Upper lobe of left lung (tissue), 6 donors: ENCODE measurements around the gene EMC6. TPM values are rescaled to one million over a fixed set of nuclear protein-coding genes. Genes with fewer than 3 reads are reported as not detected.

Source experiments
- ATAC-seq, 2 donors: fragments of 200-7000 bp; cut with Tn5 transposase; one replicate each; pipeline ENCODE4 v1.9.1; 2022; ENCODE audit warnings: mild to moderate bottlenecking in 2 of 2, moderate library complexity in 2 of 2; ENCODE audit not compliant: low FRiP score in 2 of 2
- DNase-seq, 2 donors: peaks; one replicate each; pipeline ENCODE4 v3.0.0-alpha.2; 2019 to 2020
- H3K27ac ChIP-seq, 4 donors: fragments of 200-600 bp; sonication (generic); one replicate each; pipeline ENCODE4 v1.5.1; 2016 to 2019
- H3K27me3 ChIP-seq, 4 donors: fragments of 200-600 bp; sonication (generic); one replicate each; pipeline ENCODE4 v1.5.1; 2017 to 2019
- H3K36me3 ChIP-seq, 4 donors: fragments of 200-600 bp; sonication (generic); one replicate each; pipeline ENCODE4 v1.5.1; 2016 to 2019
- H3K4me1 ChIP-seq, 4 donors: fragments of 200-600 bp; sonication (generic); one replicate each; pipeline ENCODE4 v1.5.1; 2018 to 2019
- H3K4me3 ChIP-seq, 4 donors: fragments of 200-600 bp; sonication (generic); one replicate each; pipeline ENCODE4 v1.5.1; 2017 to 2019; ENCODE audit warnings: mild to moderate bottlenecking in 2 of 4, moderate library complexity in 1 of 4
- H3K9me3 ChIP-seq, 4 donors: fragments of 200-600 bp; sonication (generic); one replicate each; pipeline ENCODE4 v1.5.1; 2018 to 2019
- EP300 ChIP-seq, 4 donors: sonication (generic); formaldehyde crosslinking; IDR thresholded peaks; one replicate each; pipeline ENCODE4 v1.5.1; 2017; ENCODE audit warnings: antibody characterized with exemption in 4 of 4, control low read depth in 2 of 4
- POLR2A ChIP-seq, 4 donors: fragments of 450-650 bp; IDR thresholded peaks; one replicate each; pipeline ENCODE4 v1.5.1; 2016 to 2017; ENCODE audit warnings: antibody characterized with exemption in 4 of 4, mild to moderate bottlenecking in 2 of 4
- POLR2AphosphoS5 ChIP-seq, 2 donors: sonication (generic); formaldehyde crosslinking; IDR thresholded peaks; one replicate each; pipeline ENCODE4 v1.5.1; 2017; ENCODE audit warnings: antibody characterized with exemption in 2 of 2
- WGBS, 2 donors: methylation state at CpG; one replicate each; pipeline ENCODE4 v1.1.5; 2017 to 2018; 5-methylcytosine and 5-hydroxymethylcytosine counted together
- total RNA-seq, 6 donors: library from RNA; depleted of rRNA in 4 of 6; stranded (reverse); fragments of >200 nt in 4 of 6; gene quantifications; one replicate each; pipeline versions ENCODE4 v1.1.0 to v1.2.1, GENCODE V29; 2016 to 2021
- TF ChIP-seq, protein P1 (sequence below), 6 experiments: fragments of 450-650 bp in 4 of 6; fragments of 200-600 bp in 2 of 6; sonication (generic) in 2 of 6; IDR thresholded peaks; one replicate each; pipeline ENCODE4 v1.5.1; 2016 to 2019; ENCODE audit warnings: antibody characterized with exemption in 6 of 6
- donor health status: DM: no; HTN: no; CAD: no; lungs with moderate emphysema.
- donor health status: DM: no; HTN: yes; CAD: no; lungs with severe emphysema.

Gene EMC6
- total RNA-seq, 6 donors from 2014 or later = 9.8 to 38.7 (median 36.5) TPM; not detected in 1

DNA sequence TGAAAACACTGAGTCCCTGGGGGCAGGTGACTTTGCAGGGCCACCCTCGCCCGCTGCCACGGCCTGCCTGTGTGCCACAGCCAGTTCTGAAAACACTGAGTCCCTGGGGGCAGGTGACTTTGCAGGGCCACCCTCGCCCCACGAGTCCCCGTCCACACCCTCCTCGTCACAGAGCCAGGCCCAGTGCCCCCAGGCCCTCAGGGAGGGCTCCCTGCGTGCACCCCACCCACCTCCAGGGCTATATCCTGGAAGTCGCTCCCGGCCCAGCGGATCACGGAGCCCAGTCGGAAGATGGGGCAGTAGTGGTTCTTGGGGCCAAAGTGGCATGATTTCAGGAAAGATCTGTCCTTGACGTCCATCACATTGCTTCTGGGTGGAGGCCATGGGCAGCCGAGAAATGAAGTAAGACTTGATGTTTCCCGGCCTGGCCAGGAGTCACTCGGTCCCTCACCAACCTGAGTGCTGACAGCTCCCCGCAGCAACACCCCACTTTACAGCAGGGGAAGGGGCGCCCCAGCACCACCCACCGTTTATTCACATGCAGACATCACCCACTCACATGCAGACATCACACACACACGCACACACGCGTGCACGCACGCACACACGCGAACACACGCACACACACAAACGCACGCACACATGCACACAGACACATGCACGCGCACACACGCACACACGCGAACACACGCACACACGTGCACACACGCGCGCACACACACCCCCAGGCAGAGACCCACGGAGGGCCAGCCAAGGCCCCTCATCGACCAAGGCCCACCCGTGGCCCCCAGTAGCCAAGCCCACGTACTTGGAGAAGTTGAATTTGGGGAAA, 20.9 kb downstream of the EMC6 start:
- Histone ChIP-seq H3K27ac (no peak overlapping the region), H3K4me3 (no peak overlapping the region), H3K4me1 (no peaks in the 10 kb centered on the region), H3K9me3 (no peaks in the 10 kb centered on the region), H3K36me3 (no peaks in the 10 kb centered on the region), H3K27me3 (peaks cover 0 to 8% (median 2%) of the 10 kb centered on the region in 4 donors)
- DNase-seq (peak in 1 of 2 donors; percentile 80), ATAC-seq (peak in 1 of 2 donors; percentile 29)
- no peak for TF ChIP-seq EP300 (IDR thresholded peaks at IDR 0.05)
- TF ChIP-seq, protein P1, sequence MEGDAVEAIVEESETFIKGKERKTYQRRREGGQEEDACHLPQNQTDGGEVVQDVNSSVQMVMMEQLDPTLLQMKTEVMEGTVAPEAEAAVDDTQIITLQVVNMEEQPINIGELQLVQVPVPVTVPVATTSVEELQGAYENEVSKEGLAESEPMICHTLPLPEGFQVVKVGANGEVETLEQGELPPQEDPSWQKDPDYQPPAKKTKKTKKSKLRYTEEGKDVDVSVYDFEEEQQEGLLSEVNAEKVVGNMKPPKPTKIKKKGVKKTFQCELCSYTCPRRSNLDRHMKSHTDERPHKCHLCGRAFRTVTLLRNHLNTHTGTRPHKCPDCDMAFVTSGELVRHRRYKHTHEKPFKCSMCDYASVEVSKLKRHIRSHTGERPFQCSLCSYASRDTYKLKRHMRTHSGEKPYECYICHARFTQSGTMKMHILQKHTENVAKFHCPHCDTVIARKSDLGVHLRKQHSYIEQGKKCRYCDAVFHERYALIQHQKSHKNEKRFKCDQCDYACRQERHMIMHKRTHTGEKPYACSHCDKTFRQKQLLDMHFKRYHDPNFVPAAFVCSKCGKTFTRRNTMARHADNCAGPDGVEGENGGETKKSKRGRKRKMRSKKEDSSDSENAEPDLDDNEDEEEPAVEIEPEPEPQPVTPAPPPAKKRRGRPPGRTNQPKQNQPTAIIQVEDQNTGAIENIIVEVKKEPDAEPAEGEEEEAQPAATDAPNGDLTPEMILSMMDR (IDR thresholded peaks at IDR 0.05) = no peak
- TF ChIP-seq POLR2A (IDR thresholded peaks at IDR 0.05) = no peak
- TF ChIP-seq POLR2AphosphoS5 (IDR thresholded peaks at IDR 0.05) = no peak
- 87 to 89% methylated on average over 30 to 42 of the region's 44 CpGs for WGBS, 2 donors

DNA sequence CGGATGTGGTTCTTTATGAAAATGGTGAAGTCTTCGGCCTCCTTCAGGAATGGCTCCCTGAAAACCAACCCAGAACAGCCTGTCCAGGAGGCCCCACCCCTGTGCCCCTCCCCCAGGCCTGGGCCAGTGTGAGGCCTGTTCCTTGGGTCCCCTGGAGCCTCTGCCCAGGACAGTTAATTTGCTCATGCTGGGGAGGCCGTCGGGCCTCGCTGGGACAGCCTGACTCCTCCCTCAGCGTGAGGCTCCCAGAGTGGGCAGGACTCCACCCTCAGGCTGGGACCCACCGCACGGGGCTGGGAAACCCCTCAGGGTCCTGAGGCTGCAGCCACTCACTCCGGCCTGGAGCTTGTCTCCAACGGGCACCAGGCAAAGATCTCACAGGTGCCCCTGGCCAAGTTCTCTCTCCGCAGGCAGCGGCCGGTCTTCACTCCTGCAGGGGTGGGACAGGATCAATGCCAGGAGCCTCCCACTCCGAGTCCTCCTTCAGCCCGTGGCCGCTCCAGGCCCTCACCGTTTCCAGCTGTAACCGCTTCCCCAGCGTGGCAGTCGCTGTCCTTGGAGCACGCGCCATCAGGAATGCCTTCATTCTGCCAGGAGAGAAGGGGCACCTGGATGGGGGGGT, 21.6 kb downstream of the EMC6 start:
- no peaks in the 10 kb centered on the region for H3K36me3 ChIP-seq
- peaks cover 3 to 4% (median 3%) of the 10 kb centered on the region in 4 donors for H3K4me1 ChIP-seq
- ATAC-seq (peak in 1 of 2 donors; percentile 24), DNase-seq (no peak)
- no peak for TF ChIP-seq POLR2A (IDR thresholded peaks at IDR 0.05)
- TF ChIP-seq, protein P1 (IDR thresholded peaks at IDR 0.05) = no peak
- TF ChIP-seq EP300 (IDR thresholded peaks at IDR 0.05) = no peak
- H3K27me3 ChIP-seq = peaks cover 0 to 12% (median 2%) of the 10 kb centered on the region in 4 donors
- H3K9me3 ChIP-seq = no peaks in the 10 kb centered on the region
- no peak overlapping the region for H3K27ac ChIP-seq
- H3K4me3 ChIP-seq = no peak overlapping the region
- 81 to 92% methylated on average over 7 to 22 of the region's 22 CpGs for WGBS, 2 donors

DNA sequence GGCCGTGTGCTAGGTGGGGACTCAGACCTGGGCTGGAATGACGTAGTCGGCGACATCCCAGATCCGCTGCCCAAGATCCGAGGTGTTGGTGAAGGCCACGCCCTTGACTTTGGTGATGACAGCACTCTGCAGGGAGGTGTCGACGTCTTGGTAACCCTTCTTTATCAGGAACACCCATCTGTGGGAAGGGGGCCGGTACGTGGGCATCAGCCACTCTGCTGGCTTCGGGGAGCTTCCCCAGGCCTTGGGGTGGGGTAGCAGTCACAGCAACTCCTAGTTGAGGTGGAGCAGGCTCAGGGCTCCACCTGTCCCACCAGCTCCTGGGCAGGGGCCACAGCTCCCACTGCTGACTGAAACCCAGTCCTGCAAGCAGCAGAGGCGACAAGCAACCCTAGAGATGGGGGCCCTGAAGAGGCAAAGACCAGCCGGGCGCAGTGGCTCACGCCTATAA, 23.0 kb downstream of the EMC6 start:
- Histone ChIP-seq H3K27me3 (peaks cover 0 to 24% (median 7%) of the 10 kb centered on the region in 4 donors), H3K4me1 (peaks cover 15 to 19% (median 17%) of the 10 kb centered on the region in 4 donors), H3K4me3 (no peak overlapping the region), H3K9me3 (no peaks in the 10 kb centered on the region), H3K27ac (no peak overlapping the region), H3K36me3 (no peaks in the 10 kb centered on the region)
- WGBS, 2 donors = 76 to 80% methylated on average over 5 to 16 of the region's 16 CpGs
- TF ChIP-seq POLR2AphosphoS5 (IDR thresholded peaks at IDR 0.05) (no peak), POLR2A (IDR thresholded peaks at IDR 0.05) (no peak), EP300 (IDR thresholded peaks at IDR 0.05) (no peak)
- TF ChIP-seq, protein P1 (IDR thresholded peaks at IDR 0.05) = no peak
- ATAC-seq = no peak
- peak in 1 of 2 donors; percentile 38 for DNase-seq

DNA sequence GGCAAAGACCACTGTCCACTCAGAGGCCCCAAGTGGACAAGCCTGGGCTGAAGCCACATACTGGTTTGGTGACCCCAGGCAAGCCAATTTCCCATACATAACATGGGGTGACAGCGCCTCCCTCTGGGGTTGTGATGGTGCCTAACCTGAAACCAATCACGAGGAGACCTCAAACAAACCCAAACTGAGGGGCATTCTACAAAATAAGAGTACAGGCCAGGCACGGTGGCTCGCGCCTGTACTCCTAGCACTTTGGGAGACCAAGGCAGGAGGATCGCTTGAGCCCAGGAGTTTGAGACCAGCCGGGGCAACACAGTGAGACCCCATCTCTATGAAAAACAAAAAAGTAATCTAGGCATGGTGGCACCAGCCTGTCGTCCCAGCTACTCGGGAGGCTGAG, 23.7 kb downstream of the EMC6 start:
- 81 to 93% methylated on average over 9 of the region's 9 CpGs for whole genome bisulfite sequencing, 2 donors
- Histone ChIP-seq H3K4me1 (peaks cover 15 to 22% (median 18%) of the 10 kb centered on the region in 4 donors), H3K27me3 (peaks cover 0 to 24% (median 7%) of the 10 kb centered on the region in 4 donors), H3K4me3 (no peak overlapping the region), H3K36me3 (no peaks in the 10 kb centered on the region), H3K9me3 (no peaks in the 10 kb centered on the region), H3K27ac (no peak overlapping the region)
- ATAC-seq (no peak), DNase-seq (no peak)
- TF ChIP-seq POLR2AphosphoS5 (IDR thresholded peaks at IDR 0.05) (no peak), POLR2A (IDR thresholded peaks at IDR 0.05) (no peak)

DNA sequence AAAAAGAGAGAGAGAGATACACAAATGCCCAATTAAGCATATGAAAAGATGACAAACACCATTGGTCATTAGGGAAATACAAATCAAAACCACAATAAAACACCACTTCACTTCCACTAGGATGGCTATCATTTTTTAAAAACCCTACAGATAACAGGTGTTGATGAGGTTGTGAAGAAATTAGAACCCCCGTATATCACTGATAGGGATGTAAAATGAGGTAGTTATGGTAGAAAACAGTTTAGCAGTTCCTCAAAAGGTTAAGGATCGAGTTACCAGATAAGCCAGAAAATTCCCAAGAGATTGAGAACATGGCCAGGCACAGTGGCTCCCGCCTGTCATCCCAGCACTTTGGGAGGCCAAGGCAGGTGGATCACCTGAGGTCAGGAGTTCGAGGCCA, 24.5 kb downstream of the EMC6 start:
- no peak for ATAC-seq
- 47 to 60% methylated on average over 4 of the region's 4 CpGs for WGBS, 2 donors
- no peaks in the 10 kb centered on the region for H3K36me3 ChIP-seq

More for the DNA sequence above, 24.5 kb downstream of the EMC6 start:
- TF ChIP-seq EP300 (IDR thresholded peaks at IDR 0.05) (no peak), POLR2AphosphoS5 (IDR thresholded peaks at IDR 0.05) (no peak), POLR2A (IDR thresholded peaks at IDR 0.05) (no peak)
- TF ChIP-seq, protein P1 (IDR thresholded peaks at IDR 0.05) = no peak
- H3K27me3 ChIP-seq = peaks cover 0 to 22% (median 7%) of the 10 kb centered on the region in 4 donors
- no peak overlapping the region for H3K4me3 ChIP-seq
- peaks cover 15 to 22% (median 18%) of the 10 kb centered on the region in 4 donors for H3K4me1 ChIP-seq
- peaks cover 0 to 8% (median 2%) of the 10 kb centered on the region in 4 donors for H3K9me3 ChIP-seq
- DNase-seq = no peak
- H3K27ac ChIP-seq = no peak overlapping the region
